Esophagus (tissue), 2 donors: ENCODE measurements around the gene RNASE8. TPM values are rescaled to one million over a fixed set of nuclear protein-coding genes. Genes with fewer than 3 reads are reported as not detected.

Source experiments
- H3K27ac ChIP-seq, 2 donors: one replicate each; pipeline ENCODE4 v1.5.1; 2013; ENCODE audit warnings: low read depth in 2 of 2, mild to moderate bottlenecking in 2 of 2, inconsistent platforms in 1 of 2, low read length in 1 of 2, moderate library complexity in 1 of 2
- H3K27me3 ChIP-seq, 2 donors: one replicate each; pipeline ENCODE4 v1.6.1; 2013; ENCODE audit warnings: low read length in 2 of 2, control low read depth in 1 of 2, mild to moderate bottlenecking in 1 of 2; ENCODE audit not compliant: insufficient read depth in 2 of 2, control insufficient read depth in 1 of 2
- H3K36me3 ChIP-seq, 2 donors: one replicate each; pipeline ENCODE4 v1.6.1; 2013; ENCODE audit warnings: low read length in 1 of 2; ENCODE audit not compliant: control insufficient read depth in 2 of 2, insufficient read depth in 2 of 2
- H3K4me1 ChIP-seq, 2 donors: one replicate each; pipeline ENCODE4 v1.6.1; 2013; ENCODE audit warnings: low read length in 1 of 2; ENCODE audit not compliant: control insufficient read depth in 2 of 2, insufficient read depth in 2 of 2
- H3K4me3 ChIP-seq, 2 donors: one replicate each; pipeline ENCODE4 v1.5.1; 2013; ENCODE audit warnings: low read length in 2 of 2, mild to moderate bottlenecking in 2 of 2, low read depth in 1 of 2, moderate library complexity in 1 of 2
- H3K9me3 ChIP-seq, 2 donors: one replicate each; pipeline ENCODE4 v1.6.1; 2013; ENCODE audit warnings: mild to moderate bottlenecking in 2 of 2, low read depth in 1 of 2, low read length in 1 of 2, moderate library complexity in 1 of 2; ENCODE audit not compliant: control insufficient read depth in 2 of 2, insufficient read depth in 1 of 2
- WGBS, 2 donors: extraction: QIAGEN DNeasy Blood & Tissue Kit; methylation state at CpG; one replicate each; pipeline ENCODE4 v1.1.7; 2013; 5-methylcytosine and 5-hydroxymethylcytosine counted together
- polyA plus RNA-seq, 2 donors: library from polyadenylated mRNA; stranded (reverse); fragments of 200-250 nt; gene quantifications; one replicate each; pipeline ENCODE4 v1.2.3, GENCODE V29; 2013
- donor health status: healthy with polysubstance abuse.
- donor health status: Bipolar disorder and iron deficiency.

Gene RNASE8
- polyA plus RNA-seq, 2 donors = not detected

- Histone ChIP-seq H3K9me3 (no peaks in the 10 kb centered on the region), H3K4me1 (peaks cover 0 to 8% of the 10 kb centered on the region in 2 donors), H3K27ac (peak overlapping the region; percentile 65 to 81), H3K36me3 (peaks cover 0 to under 1% of the 10 kb centered on the region in 2 donors), H3K27me3 (no peaks in the 10 kb centered on the region), H3K4me3 (no peak overlapping the region)
- 60 to 66% methylated on average over 3 of the region's 3 CpGs for WGBS, 2 donors
Observed at GRCh38 chr14:21026988-21027315, 30.7 kb upstream of the RNASE8 start.

GRCh38 chr14:21029917-21030316, 27.7 kb upstream of the RNASE8 start, which contains the start of gene TPPP2:
TSS of gene TPPP2 (plus strand) at chr14:21030217. CDS start at chr14:21030582, 365 bp downstream.
- WGBS, 2 donors = 92 to 95% methylated on average over 5 of the region's 5 CpGs

GRCh38 chr14:21030531-21030930, 27.1 kb upstream of the RNASE8 start:
- no peaks in the 10 kb centered on the region for H3K36me3 ChIP-seq
- 88 to 90% methylated on average over 12 of the region's 12 CpGs for WGBS, 2 donors
- peaks cover 0 to 2% of the 10 kb centered on the region in 2 donors for H3K4me1 ChIP-seq
- H3K4me3 ChIP-seq = no peak overlapping the region
- H3K9me3 ChIP-seq = no peaks in the 10 kb centered on the region
- H3K27ac ChIP-seq = no peak overlapping the region
- H3K27me3 ChIP-seq = no peaks in the 10 kb centered on the region

More at GRCh38 chr14:21029917-21030316, 27.7 kb upstream of the RNASE8 start, which contains the start of gene TPPP2:
- Histone ChIP-seq H3K27ac (no peak within 1 kb of the TSS), H3K4me3 (no peak within 1 kb of the TSS), H3K9me3 (no peaks in the 10 kb centered on the region), H3K36me3 (no peaks in the 10 kb centered on the region), H3K4me1 (peaks cover 0 to 2% of the 10 kb centered on the region in 2 donors), H3K27me3 (no peaks in the 10 kb centered on the region)

GRCh38 chr14:21032326-21033132, 25.1 kb upstream of the RNASE8 start:
- peaks cover 0 to 2% of the 10 kb centered on the region in 2 donors for H3K4me1 ChIP-seq
- peak overlapping the region in 1 of 2 donors; percentile 38 for H3K27ac ChIP-seq
- 76 to 85% methylated on average over 5 of the region's 5 CpGs for WGBS, 2 donors
- H3K27me3 ChIP-seq = no peaks in the 10 kb centered on the region
- no peaks in the 10 kb centered on the region for H3K9me3 ChIP-seq
- no peaks in the 10 kb centered on the region for H3K36me3 ChIP-seq
- H3K4me3 ChIP-seq = no peak overlapping the region

- H3K4me1 ChIP-seq = peaks cover 0 to 2% of the 10 kb centered on the region in 2 donors
- WGBS, 2 donors = 82 to 91% methylated on average over 4 of the region's 4 CpGs
- no peaks in the 10 kb centered on the region for H3K27me3 ChIP-seq
- H3K27ac ChIP-seq = no peak overlapping the region
- no peak overlapping the region for H3K4me3 ChIP-seq
- no peaks in the 10 kb centered on the region for H3K36me3 ChIP-seq
- H3K9me3 ChIP-seq = no peaks in the 10 kb centered on the region
Observed at GRCh38 chr14:21033133-21033698, 24.4 kb upstream of the RNASE8 start.

GRCh38 chr14:21034707-21035106, 22.9 kb upstream of the RNASE8 start, which contains the start of gene RNASE13:
TSS of gene RNASE13 (minus strand) at chr14:21034807. CDS start at chr14:21034288, 519 bp downstream.
- Histone ChIP-seq H3K9me3 (no peaks in the 10 kb centered on the region), H3K27ac (no peak within 1 kb of the TSS), H3K4me3 (no peak within 1 kb of the TSS), H3K36me3 (no peaks in the 10 kb centered on the region), H3K4me1 (peaks cover 0 to 6% of the 10 kb centered on the region in 2 donors), H3K27me3 (no peaks in the 10 kb centered on the region)
- WGBS, 2 donors = 79 to 84% methylated on average over 5 of the region's 5 CpGs

GRCh38 chr14:21036751-21037150, 20.9 kb upstream of the RNASE8 start:
- 86 to 89% methylated on average over 7 of the region's 7 CpGs for WGBS, 2 donors
- no peaks in the 10 kb centered on the region for H3K27me3 ChIP-seq
- peaks cover 0 to 6% of the 10 kb centered on the region in 2 donors for H3K4me1 ChIP-seq
- no peak overlapping the region for H3K4me3 ChIP-seq
- H3K27ac ChIP-seq = no peak overlapping the region
- H3K9me3 ChIP-seq = no peaks in the 10 kb centered on the region
- H3K36me3 ChIP-seq = no peaks in the 10 kb centered on the region

- H3K36me3 ChIP-seq = no peaks in the 10 kb centered on the region
- H3K4me3 ChIP-seq = no peak overlapping the region
- H3K27me3 ChIP-seq = no peaks in the 10 kb centered on the region
- H3K27ac ChIP-seq = peak overlapping the region in 1 of 2 donors; percentile 33
- peaks cover 0 to 7% of the 10 kb centered on the region in 2 donors for H3K4me1 ChIP-seq
- WGBS, 2 donors = 82 to 87% methylated on average over 3 of the region's 3 CpGs
- no peaks in the 10 kb centered on the region for H3K9me3 ChIP-seq
Observed at GRCh38 chr14:21037156-21037555, 20.5 kb upstream of the RNASE8 start.

- Histone ChIP-seq H3K27ac (peak overlapping the region; percentile 80 to 83), H3K4me3 (peak overlapping the region in 1 of 2 donors; percentile 11), H3K36me3 (no peaks in the 10 kb centered on the region), H3K9me3 (no peaks in the 10 kb centered on the region), H3K27me3 (no peaks in the 10 kb centered on the region), H3K4me1 (peaks cover 0 to 21% of the 10 kb centered on the region in 2 donors)
- WGBS, 2 donors = 17 to 22% methylated on average over 10 of the region's 10 CpGs
Observed at GRCh38 chr14:21038441-21039422, 18.9 kb upstream of the RNASE8 start.
